Measurements from ENCODE around the gene ADAT3.

DNA sequence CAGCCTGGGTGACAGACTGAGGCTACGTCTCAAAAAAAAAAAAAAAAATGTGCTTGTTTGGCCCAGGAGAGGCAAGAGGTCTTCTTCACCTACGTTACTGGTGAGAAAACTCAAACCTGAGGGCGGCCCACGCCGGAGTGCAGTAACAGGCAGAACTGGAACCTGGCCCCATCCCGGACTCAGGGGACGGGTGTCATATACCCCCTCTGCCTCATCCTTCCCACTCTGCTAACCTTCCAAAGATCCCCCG is 414 bp upstream of the ADAT3 start:
- TF ChIP-seq, protein P1, sequence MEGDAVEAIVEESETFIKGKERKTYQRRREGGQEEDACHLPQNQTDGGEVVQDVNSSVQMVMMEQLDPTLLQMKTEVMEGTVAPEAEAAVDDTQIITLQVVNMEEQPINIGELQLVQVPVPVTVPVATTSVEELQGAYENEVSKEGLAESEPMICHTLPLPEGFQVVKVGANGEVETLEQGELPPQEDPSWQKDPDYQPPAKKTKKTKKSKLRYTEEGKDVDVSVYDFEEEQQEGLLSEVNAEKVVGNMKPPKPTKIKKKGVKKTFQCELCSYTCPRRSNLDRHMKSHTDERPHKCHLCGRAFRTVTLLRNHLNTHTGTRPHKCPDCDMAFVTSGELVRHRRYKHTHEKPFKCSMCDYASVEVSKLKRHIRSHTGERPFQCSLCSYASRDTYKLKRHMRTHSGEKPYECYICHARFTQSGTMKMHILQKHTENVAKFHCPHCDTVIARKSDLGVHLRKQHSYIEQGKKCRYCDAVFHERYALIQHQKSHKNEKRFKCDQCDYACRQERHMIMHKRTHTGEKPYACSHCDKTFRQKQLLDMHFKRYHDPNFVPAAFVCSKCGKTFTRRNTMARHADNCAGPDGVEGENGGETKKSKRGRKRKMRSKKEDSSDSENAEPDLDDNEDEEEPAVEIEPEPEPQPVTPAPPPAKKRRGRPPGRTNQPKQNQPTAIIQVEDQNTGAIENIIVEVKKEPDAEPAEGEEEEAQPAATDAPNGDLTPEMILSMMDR (IDR thresholded peaks at IDR 0.05; ENCODE audit: low read depth, low read length, poor library complexity, severe bottlenecking): no peak
- no peak for TF ChIP-seq EZH2phosphoT487 (IDR thresholded peaks at IDR 0.05; ENCODE audit: borderline replicate concordance, low read length)
